Measurements from ENCODE around the gene BNC2. TPM values are rescaled to one million over a fixed set of nuclear protein-coding genes. Genes with fewer than 3 reads are reported as not detected.

The BNC2 gene
- total RNA-seq, 1 donor from 2014 or later, result 38.0 TPM

GRCh38 chr9:16869131-16869881, 1.2 kb downstream of the BNC2 start:
- Mint-ChIP-seq H3K27ac (ENCODE audit: unreplicated experiment) (peak overlapping the region; percentile 70), H3K9me3 (ENCODE audit: unreplicated experiment) (no peaks in the 10 kb centered on the region), H3K4me1 (ENCODE audit: low read depth, unreplicated experiment) (peaks cover 40% of the 10 kb centered on the region), H3K36me3 (ENCODE audit: low read depth, unreplicated experiment) (no peaks in the 10 kb centered on the region), H3K27me3 (ENCODE audit: low read depth, unreplicated experiment) (no peaks in the 10 kb centered on the region), H3K4me3 (ENCODE audit: unreplicated experiment) (peak overlapping the region; percentile 94)
- Histone ChIP-seq H3K9me3 (ENCODE audit: insufficient read depth, low read depth, low read length) (no peaks in the 10 kb centered on the region), H2AFZ (ENCODE audit: low read depth, low read length) (peak overlapping the region; percentile 26), H3K27me3 (ENCODE audit: insufficient read depth, low read length) (no peaks in the 10 kb centered on the region), H3K4me1 (ENCODE audit: insufficient read depth, low read length) (peaks cover 42% of the 10 kb centered on the region), H3K4me3 (ENCODE audit: insufficient read depth, low read depth, low read length) (peak overlapping the region; percentile 75), H3K9ac (ENCODE audit: low read length) (peak overlapping the region; percentile 85), H3K27ac (ENCODE audit: low read depth, low read length) (peak overlapping the region; percentile 76), H3K4me2 (ENCODE audit: low read length) (peak overlapping the region; percentile 87), H3K79me2 (ENCODE audit: insufficient read depth, low read length) (peaks cover 43% of the 10 kb centered on the region), H4K20me1 (ENCODE audit: insufficient read depth, low read length) (no peaks in the 10 kb centered on the region), H3K36me3 (ENCODE audit: insufficient read depth, low read length) (no peaks in the 10 kb centered on the region)
- TF ChIP-seq EZH2 (IDR thresholded peaks at IDR 0.05; ENCODE audit: insufficient read depth, low read length), result no peak
- TF ChIP-seq CTCF (IDR thresholded peaks at IDR 0.05; ENCODE audit: insufficient read depth, low read depth, low read length), result no peak
- peak; percentile 63 for FAIRE-seq
- peak; percentile 40 for DNase-seq (ENCODE audit: low read depth)

- Mint-ChIP-seq H3K27ac (ENCODE audit: unreplicated experiment) (no peak overlapping the region), H3K27me3 (ENCODE audit: low read depth, unreplicated experiment) (no peaks in the 10 kb centered on the region), H3K9me3 (ENCODE audit: unreplicated experiment) (no peaks in the 10 kb centered on the region), H3K4me1 (ENCODE audit: low read depth, unreplicated experiment) (peaks cover 42% of the 10 kb centered on the region), H3K4me3 (ENCODE audit: unreplicated experiment) (peak overlapping the region; percentile 94), H3K36me3 (ENCODE audit: low read depth, unreplicated experiment) (no peaks in the 10 kb centered on the region)
- Histone ChIP-seq H3K4me1 (ENCODE audit: insufficient read depth, low read length) (peaks cover 46% of the 10 kb centered on the region), H3K9me3 (ENCODE audit: insufficient read depth, low read depth, low read length) (no peaks in the 10 kb centered on the region), H3K4me3 (ENCODE audit: insufficient read depth, low read depth, low read length) (peak overlapping the region; percentile 75), H2AFZ (ENCODE audit: low read depth, low read length) (no peak overlapping the region), H3K4me2 (ENCODE audit: low read length) (peak overlapping the region; percentile 87), H4K20me1 (ENCODE audit: insufficient read depth, low read length) (no peaks in the 10 kb centered on the region), H3K27ac (ENCODE audit: low read depth, low read length) (peak overlapping the region; percentile 1), H3K79me2 (ENCODE audit: insufficient read depth, low read length) (peaks cover 49% of the 10 kb centered on the region), H3K9ac (ENCODE audit: low read length) (peak overlapping the region; percentile 85), H3K27me3 (ENCODE audit: insufficient read depth, low read length) (no peaks in the 10 kb centered on the region), H3K36me3 (ENCODE audit: insufficient read depth, low read length) (no peaks in the 10 kb centered on the region)
- TF ChIP-seq EZH2 (IDR thresholded peaks at IDR 0.05; ENCODE audit: insufficient read depth, low read length), result no peak
- TF ChIP-seq CTCF (IDR thresholded peaks at IDR 0.05; ENCODE audit: insufficient read depth, low read depth, low read length), result no peak
- FAIRE-seq (peak; percentile 66), DNase-seq (ENCODE audit: low read depth) (no peak)
Observed at GRCh38 chr9:16868701-16869100, 1.8 kb downstream of the BNC2 start.

Data from astrocyte (in vitro differentiated cells and primary cell).